Neural progenitor cell (in vitro differentiated cells): ENCODE results near the gene WASL. TPM values are rescaled to one million over a fixed set of nuclear protein-coding genes. Genes with fewer than 3 reads are reported as not detected.

Experiments
- DNase-seq: peaks from one replicate; pipeline ENCODE4 v3.0.0-alpha.2; 2016; ENCODE audit warnings: low spot score
- H2AFZ ChIP-seq: fragments of 200-600 bp; sonication (generic); replicated peaks from 2 replicates; pipeline ENCODE4 v1.6.1; 2016; ENCODE audit warnings: antibody characterized with exemption
- H3F3A ChIP-seq: fragments of 200-600 bp; sonication (generic); 2 replicates; pipeline ENCODE4 v1.6.1; 2016; ENCODE audit warnings: antibody characterized with exemption, low read depth
- H3K27ac ChIP-seq: fragments of 200-600 bp; sonication (generic); 2 replicates; pipeline ENCODE4 v1.5.1; 2016; ENCODE audit warnings: mild to moderate bottlenecking
- H3K27me3 ChIP-seq: fragments of 200-600 bp; sonication (generic); 2 replicates; pipeline ENCODE4 v1.6.1; 2016; ENCODE audit warnings: mild to moderate bottlenecking, moderate library complexity
- H3K36me3 ChIP-seq: fragments of 200-600 bp; sonication (generic); 2 replicates; pipeline ENCODE4 v1.5.1; 2016
- H3K4me1 ChIP-seq: fragments of 200-600 bp; sonication (generic); 2 replicates; pipeline ENCODE4 v1.6.1; 2016; ENCODE audit warnings: mixed run types
- H3K4me2 ChIP-seq: fragments of 200-600 bp; sonication (generic); 2 replicates; pipeline ENCODE4 v1.6.1; 2016
- H3K4me3 ChIP-seq: fragments of 200-600 bp; sonication (generic); 2 replicates; pipeline ENCODE4 v1.5.1; 2016
- H3K79me2 ChIP-seq: fragments of 200-600 bp; sonication (generic); 2 replicates; pipeline ENCODE4 v1.6.1; 2016; ENCODE audit warnings: low read depth
- H3K9ac ChIP-seq: fragments of 200-600 bp; sonication (generic); 2 replicates; pipeline ENCODE4 v1.6.1; 2016
- H3K9me3 ChIP-seq: fragments of 200-600 bp; sonication (generic); 2 replicates; pipeline ENCODE4 v1.5.1; 2016; ENCODE audit warnings: low read depth
- H4K20me1 ChIP-seq: fragments of 200-600 bp; sonication (generic); 2 replicates; pipeline ENCODE4 v1.6.1; 2016; ENCODE audit warnings: low read depth
- H3K27ac Mint-ChIP-seq: 3 replicates; pipeline ENCODE4 v1.8.0; 2021; ENCODE audit warnings: mixed read lengths
- H3K27me3 Mint-ChIP-seq: 2 replicates; pipeline ENCODE4 v1.8.0; 2022; ENCODE audit warnings: low read depth, mild to moderate bottlenecking, inconsistent platforms, moderate library complexity, mixed read lengths; ENCODE audit not compliant: insufficient read depth
- H3K36me3 Mint-ChIP-seq: 3 replicates; pipeline ENCODE4 v1.8.0; 2021; ENCODE audit warnings: mixed read lengths
- H3K4me1 Mint-ChIP-seq: 3 replicates; pipeline ENCODE4 v1.8.0; 2021; ENCODE audit warnings: mixed read lengths
- H3K4me3 Mint-ChIP-seq: 3 replicates; pipeline ENCODE4 v1.8.0; 2021; ENCODE audit warnings: mild to moderate bottlenecking, moderate library complexity, mixed read lengths
- H3K9me3 Mint-ChIP-seq: 3 replicates; pipeline ENCODE4 v1.8.0; 2020; ENCODE audit warnings: mixed read lengths
- EZH2 ChIP-seq: fragments of 200-600 bp; sonication (generic); IDR thresholded peaks from 2 replicates; pipeline ENCODE4 v1.6.1; 2017; ENCODE audit warnings: antibody characterized with exemption, mild to moderate bottlenecking, moderate library complexity
- EZH2phosphoT487 ChIP-seq: fragments of 200-600 bp; sonication (generic); IDR thresholded peaks from 2 replicates; pipeline ENCODE4 v1.6.1; 2017; ENCODE audit warnings: antibody characterized with exemption
- total RNA-seq: library from RNA; depleted of rRNA; stranded (reverse); fragments of >200 nt; gene quantifications from 2 replicates; pipeline ENCODE4 v1.2.3, GENCODE V29; 2015; ENCODE audit warnings: low replicate concordance
- TF ChIP-seq, protein P1 (sequence below): fragments of 200-600 bp; sonication (generic); IDR thresholded peaks from 2 replicates; pipeline ENCODE4 v1.5.1; 2017; ENCODE audit warnings: antibody characterized with exemption, mild to moderate bottlenecking

Gene WASL
- total RNA-seq, 1 donor from 2014 or later, result 30.4 TPM

DNA sequence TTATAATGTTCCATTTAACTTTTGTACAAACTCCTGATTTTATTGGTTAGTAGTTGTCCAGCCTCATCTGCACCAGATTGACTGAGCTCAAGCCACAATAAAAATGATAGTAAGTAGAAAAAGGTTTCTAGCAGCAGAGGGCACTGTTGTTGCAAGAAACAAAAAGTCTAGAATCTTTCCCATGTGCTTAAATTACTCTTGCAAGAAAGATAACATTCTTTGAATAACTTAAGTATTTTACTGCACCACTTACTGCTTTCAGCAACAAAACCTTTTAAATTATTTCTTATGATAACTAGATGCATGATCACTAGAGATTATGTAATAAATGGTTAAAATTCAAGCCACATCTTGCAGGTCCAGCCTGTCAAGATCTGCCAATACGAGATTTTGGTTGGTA lies 66.1 kb downstream of the WASL start:
- H3K4me2 ChIP-seq, result no peak overlapping the region
- Mint-ChIP-seq H3K4me3 (no peak overlapping the region), H3K27me3 (no peaks in the 10 kb centered on the region), H3K9me3 (no peaks in the 10 kb centered on the region), H3K36me3 (peaks cover 15% of the 10 kb centered on the region), H3K4me1 (no peaks in the 10 kb centered on the region), H3K27ac (no peak overlapping the region)
- H4K20me1 ChIP-seq, result no peaks in the 10 kb centered on the region
- no peaks in the 10 kb centered on the region for H3K27me3 ChIP-seq
- no peak overlapping the region for H3K27ac ChIP-seq
- no peak overlapping the region for H3K4me3 ChIP-seq
- no peaks in the 10 kb centered on the region for H3K79me2 ChIP-seq
- H3K9me3 ChIP-seq, result no peaks in the 10 kb centered on the region
- no peak overlapping the region for H2AFZ ChIP-seq
- H3K9ac ChIP-seq, result no peak overlapping the region
- H3K36me3 ChIP-seq, result peaks cover 11% of the 10 kb centered on the region
- peaks cover 10% of the 10 kb centered on the region for H3F3A ChIP-seq
- TF ChIP-seq EZH2phosphoT487 (no peak), EZH2 (no peak)
- TF ChIP-seq, protein P1, sequence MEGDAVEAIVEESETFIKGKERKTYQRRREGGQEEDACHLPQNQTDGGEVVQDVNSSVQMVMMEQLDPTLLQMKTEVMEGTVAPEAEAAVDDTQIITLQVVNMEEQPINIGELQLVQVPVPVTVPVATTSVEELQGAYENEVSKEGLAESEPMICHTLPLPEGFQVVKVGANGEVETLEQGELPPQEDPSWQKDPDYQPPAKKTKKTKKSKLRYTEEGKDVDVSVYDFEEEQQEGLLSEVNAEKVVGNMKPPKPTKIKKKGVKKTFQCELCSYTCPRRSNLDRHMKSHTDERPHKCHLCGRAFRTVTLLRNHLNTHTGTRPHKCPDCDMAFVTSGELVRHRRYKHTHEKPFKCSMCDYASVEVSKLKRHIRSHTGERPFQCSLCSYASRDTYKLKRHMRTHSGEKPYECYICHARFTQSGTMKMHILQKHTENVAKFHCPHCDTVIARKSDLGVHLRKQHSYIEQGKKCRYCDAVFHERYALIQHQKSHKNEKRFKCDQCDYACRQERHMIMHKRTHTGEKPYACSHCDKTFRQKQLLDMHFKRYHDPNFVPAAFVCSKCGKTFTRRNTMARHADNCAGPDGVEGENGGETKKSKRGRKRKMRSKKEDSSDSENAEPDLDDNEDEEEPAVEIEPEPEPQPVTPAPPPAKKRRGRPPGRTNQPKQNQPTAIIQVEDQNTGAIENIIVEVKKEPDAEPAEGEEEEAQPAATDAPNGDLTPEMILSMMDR, result peak; percentile 72
- peak; percentile 59 for DNase-seq
- H3K4me1 ChIP-seq, result no peaks in the 10 kb centered on the region

DNA sequence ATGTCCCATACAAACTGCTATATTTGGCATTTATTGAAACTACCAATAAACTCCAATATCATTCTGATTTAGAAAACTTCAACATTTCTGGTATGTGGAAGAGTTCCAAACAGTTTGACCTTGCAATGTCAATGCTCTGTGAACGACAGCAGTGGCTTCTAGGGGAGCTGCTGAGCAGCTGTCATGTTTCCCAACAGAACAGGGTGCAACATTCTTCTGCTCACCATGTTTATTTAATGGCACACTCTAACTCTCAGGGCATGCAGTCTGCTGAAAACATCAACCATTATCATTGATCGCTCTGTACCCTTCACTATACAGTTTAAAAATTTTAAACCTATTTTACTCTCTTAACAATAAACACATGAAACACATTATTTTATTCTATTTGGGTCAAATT lies 67.2 kb downstream of the WASL start:
- Mint-ChIP-seq H3K9me3 (no peaks in the 10 kb centered on the region), H3K4me1 (no peaks in the 10 kb centered on the region), H3K27me3 (no peaks in the 10 kb centered on the region), H3K36me3 (peaks cover 12% of the 10 kb centered on the region), H3K27ac (no peak overlapping the region), H3K4me3 (no peak overlapping the region)
- Histone ChIP-seq H3K36me3 (peaks cover 11% of the 10 kb centered on the region), H3K9ac (no peak overlapping the region), H4K20me1 (no peaks in the 10 kb centered on the region), H3K79me2 (no peaks in the 10 kb centered on the region), H3F3A (peaks cover 10% of the 10 kb centered on the region), H3K4me2 (no peak overlapping the region), H3K27me3 (no peaks in the 10 kb centered on the region), H3K27ac (no peak overlapping the region), H3K4me3 (no peak overlapping the region), H3K4me1 (no peaks in the 10 kb centered on the region), H2AFZ (no peak overlapping the region), H3K9me3 (no peaks in the 10 kb centered on the region)
- TF ChIP-seq, protein P1, result no peak
- TF ChIP-seq EZH2phosphoT487 (no peak), EZH2 (no peak)
- no peak for DNase-seq

DNA sequence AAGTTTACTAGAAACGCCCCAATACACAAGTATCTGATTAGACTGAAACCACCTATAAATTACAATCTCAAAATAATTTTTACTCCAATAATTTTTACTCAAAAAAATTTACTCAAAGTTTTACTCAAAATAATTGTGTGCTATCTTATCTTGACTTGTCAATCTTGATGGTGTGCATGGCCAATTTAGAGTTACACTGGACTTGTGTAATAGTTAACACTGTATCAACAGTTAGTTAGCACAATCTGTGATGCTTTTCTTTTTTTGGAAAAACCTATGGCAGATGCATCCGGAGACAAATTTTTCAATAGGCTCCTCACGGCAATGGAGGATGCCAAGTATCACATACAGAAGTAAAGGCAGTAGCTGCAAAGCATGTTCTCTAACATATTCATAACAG lies 68.2 kb downstream of the WASL start:
- peaks cover 12% of the 10 kb centered on the region for H3K36me3 Mint-ChIP-seq
- TF ChIP-seq EZH2phosphoT487 (no peak), EZH2 (no peak)
- TF ChIP-seq, protein P1, result no peak
- no peaks in the 10 kb centered on the region for H3K27me3 ChIP-seq
- no peaks in the 10 kb centered on the region for H3K4me1 ChIP-seq
- no peak overlapping the region for H2AFZ ChIP-seq
- no peak overlapping the region for H3K4me2 ChIP-seq
- no peak overlapping the region for H3K4me3 Mint-ChIP-seq
- no peak overlapping the region for H3K27ac ChIP-seq
- H3K4me1 Mint-ChIP-seq, result no peaks in the 10 kb centered on the region
- no peaks in the 10 kb centered on the region for H3K27me3 Mint-ChIP-seq
- no peak for DNase-seq
- H3K36me3 ChIP-seq, result peaks cover 11% of the 10 kb centered on the region
- H3K9me3 Mint-ChIP-seq, result no peaks in the 10 kb centered on the region
- no peaks in the 10 kb centered on the region for H3K9me3 ChIP-seq
- H3K27ac Mint-ChIP-seq, result no peak overlapping the region
- H3K4me3 ChIP-seq, result no peak overlapping the region
- H3K79me2 ChIP-seq, result no peaks in the 10 kb centered on the region
- no peaks in the 10 kb centered on the region for H4K20me1 ChIP-seq
- H3K9ac ChIP-seq, result no peak overlapping the region
- peaks cover 10% of the 10 kb centered on the region for H3F3A ChIP-seq

DNA sequence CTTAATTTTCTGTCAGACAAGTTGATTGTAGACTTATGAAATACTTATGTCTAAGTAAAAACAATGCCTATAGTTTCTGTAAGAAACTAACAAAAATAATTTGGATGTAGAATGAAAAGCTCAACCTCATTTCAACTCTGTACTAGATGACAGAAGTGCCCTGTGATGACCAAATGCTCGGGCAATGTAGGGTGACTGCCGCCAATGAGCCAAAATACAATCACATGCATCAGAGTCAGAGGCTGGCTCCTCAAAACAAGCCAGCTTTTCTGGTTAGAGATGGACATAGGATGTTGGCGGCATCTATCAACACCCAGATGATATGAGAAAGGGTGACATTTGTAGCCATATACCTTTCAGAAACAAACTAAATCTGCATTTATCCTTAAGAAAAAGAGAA lies 69.2 kb downstream of the WASL start:
- TF ChIP-seq EZH2, result no peak
- TF ChIP-seq, protein P1, result no peak
- no peak for TF ChIP-seq EZH2phosphoT487
- Histone ChIP-seq H3K9me3 (no peaks in the 10 kb centered on the region), H3K27me3 (no peaks in the 10 kb centered on the region), H4K20me1 (no peaks in the 10 kb centered on the region), H3K79me2 (no peaks in the 10 kb centered on the region), H3K36me3 (peaks cover 11% of the 10 kb centered on the region), H3K4me2 (no peak overlapping the region), H2AFZ (no peak overlapping the region), H3K4me1 (peaks cover 5% of the 10 kb centered on the region), H3K4me3 (no peak overlapping the region), H3K27ac (no peak overlapping the region), H3F3A (peaks cover 10% of the 10 kb centered on the region), H3K9ac (no peak overlapping the region)
- H3K36me3 Mint-ChIP-seq, result peaks cover 12% of the 10 kb centered on the region
- DNase-seq, result no peak
- H3K4me3 Mint-ChIP-seq, result no peak overlapping the region
- no peaks in the 10 kb centered on the region for H3K4me1 Mint-ChIP-seq
- no peaks in the 10 kb centered on the region for H3K9me3 Mint-ChIP-seq
- no peak overlapping the region for H3K27ac Mint-ChIP-seq
- H3K27me3 Mint-ChIP-seq, result no peaks in the 10 kb centered on the region
